A172 (cell line): ENCODE measurements around the gene SRD5A2. TPM values are rescaled to one million over a fixed set of nuclear protein-coding genes. Genes with fewer than 3 reads are reported as not detected.
A peak's percentile ranks its signal among the peaks of the same experiment; 100 is the strongest.
"Not testable (repeated sequence)": the region's sequence is repeated elsewhere in the genome, so short reads cannot be mapped to it uniquely, and the experiment has no call there.

Experiments used
- DNase-seq: peaks from one replicate; pipeline ENCODE4 v3.0.0-alpha.2; 2015; ENCODE audit warnings: low spot score
- total RNA-seq: library from RNA; depleted of rRNA; stranded (reverse); fragments of >200 nt; shearing (Covaris generic); gene quantifications from 2 replicates; pipeline ENCODE4 v1.2.3, GENCODE V29; 2014

The SRD5A2 gene
- total RNA-seq, 1 experiment from 2014 or later, result not detected

DNA sequence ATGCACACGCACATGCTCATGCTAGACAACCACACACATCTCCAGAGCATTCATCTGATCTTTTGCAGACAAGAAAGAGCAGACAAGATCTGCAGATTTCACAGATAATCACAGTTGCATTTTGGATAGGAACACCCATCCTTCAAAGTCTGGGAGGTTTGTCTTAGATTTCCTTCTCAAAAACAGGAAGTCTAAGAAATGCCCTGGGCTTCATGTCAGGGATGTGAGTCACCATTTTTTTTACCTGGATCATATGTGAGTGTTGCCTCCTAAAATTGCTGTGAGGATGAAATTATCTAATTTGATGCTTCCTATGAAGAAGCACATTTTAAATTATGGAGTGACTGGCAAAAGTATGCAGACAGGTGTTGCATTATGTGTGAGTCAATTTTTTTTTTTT is 46.1 kb downstream of the SRD5A2 start:
- no peak for DNase-seq

GRCh38 chr2:31533036-31533435 is 47.7 kb downstream of the SRD5A2 start:
- no peak for DNase-seq

- DNase-seq, result no peak
Observed at GRCh38 chr2:31531101-31531500, 49.6 kb downstream of the SRD5A2 start.

- no peak for DNase-seq
Observed at GRCh38 chr2:31529256-31529655, 51.5 kb downstream of the SRD5A2 start.

GRCh38 chr2:31528823-31529222 is 51.9 kb downstream of the SRD5A2 start:
- DNase-seq, result no peak

GRCh38 chr2:31526946-31527732 is 53.6 kb downstream of the SRD5A2 start:
- DNase-seq, result no peak

GRCh38 chr2:31525876-31526275 is 54.9 kb downstream of the SRD5A2 start:
- no peak for DNase-seq

DNA sequence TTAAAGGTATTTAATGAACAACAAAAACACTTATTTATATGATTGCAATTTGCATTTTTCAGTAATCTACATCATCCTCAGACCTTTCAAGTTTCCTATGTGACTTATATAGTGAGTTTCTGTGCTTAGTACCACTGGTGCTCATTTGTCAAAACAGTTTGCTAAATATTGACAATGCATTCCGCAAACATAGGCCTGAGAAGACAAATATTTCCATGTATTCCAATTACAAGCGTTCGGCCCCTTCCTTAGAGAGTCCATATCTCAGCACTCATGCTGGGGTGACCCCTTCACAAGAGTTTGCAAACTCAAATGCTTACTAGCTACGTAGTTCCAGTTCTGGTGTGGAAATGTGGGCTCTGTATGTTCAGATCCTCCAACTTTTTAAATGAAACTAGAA is 56.1 kb downstream of the SRD5A2 start:
- DNase-seq, result no peak

DNA sequence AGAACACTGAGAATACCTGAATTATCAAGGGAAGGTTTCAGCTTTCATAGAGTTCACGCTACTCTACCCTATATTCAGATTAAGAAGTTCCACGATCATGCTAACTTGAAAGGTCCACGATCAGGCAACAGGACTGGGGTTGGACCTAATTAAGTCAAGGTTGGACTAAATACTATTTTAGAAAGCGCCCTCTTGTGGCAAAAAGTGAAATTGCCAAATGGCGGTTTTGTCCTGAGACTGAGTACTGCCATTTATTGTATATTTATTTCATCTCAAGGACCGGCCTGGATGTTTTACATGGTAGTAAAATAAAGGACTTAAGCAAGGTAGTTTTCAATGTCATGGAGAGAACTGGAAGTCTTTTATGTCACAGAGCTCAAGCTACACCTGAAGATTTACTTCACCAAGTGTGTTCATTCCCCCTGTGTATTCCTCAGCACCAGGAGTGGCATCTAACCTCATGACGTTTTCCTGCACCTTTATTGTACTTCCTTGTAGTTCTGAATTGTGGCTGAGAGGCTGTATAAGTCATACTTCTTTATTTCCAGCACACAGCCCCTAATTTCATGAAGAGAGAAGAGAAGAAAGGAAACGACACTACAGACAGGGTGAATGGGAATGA is 56.8 kb downstream of the SRD5A2 start:
- peak; percentile 67 for DNase-seq

DNA sequence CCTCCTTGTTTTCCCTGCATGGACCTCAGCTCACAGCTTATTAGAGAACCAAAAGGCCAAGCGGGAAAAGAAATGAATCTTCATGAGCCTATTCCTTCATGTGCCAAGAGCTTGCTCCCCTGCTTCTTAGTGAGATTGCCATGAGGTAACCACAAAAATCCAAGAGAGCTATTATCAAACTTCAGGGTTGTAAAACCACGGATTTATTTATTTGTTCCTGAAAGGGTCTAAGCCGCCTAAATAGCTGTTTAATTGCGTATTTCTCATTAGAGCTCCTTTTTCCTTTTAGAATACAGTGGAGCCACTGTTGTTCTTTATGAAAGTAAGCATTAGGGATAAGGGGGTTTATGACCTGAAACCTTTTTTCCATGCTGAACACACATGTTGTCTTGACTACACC is 58.0 kb downstream of the SRD5A2 start:
- no peak for DNase-seq

DNA sequence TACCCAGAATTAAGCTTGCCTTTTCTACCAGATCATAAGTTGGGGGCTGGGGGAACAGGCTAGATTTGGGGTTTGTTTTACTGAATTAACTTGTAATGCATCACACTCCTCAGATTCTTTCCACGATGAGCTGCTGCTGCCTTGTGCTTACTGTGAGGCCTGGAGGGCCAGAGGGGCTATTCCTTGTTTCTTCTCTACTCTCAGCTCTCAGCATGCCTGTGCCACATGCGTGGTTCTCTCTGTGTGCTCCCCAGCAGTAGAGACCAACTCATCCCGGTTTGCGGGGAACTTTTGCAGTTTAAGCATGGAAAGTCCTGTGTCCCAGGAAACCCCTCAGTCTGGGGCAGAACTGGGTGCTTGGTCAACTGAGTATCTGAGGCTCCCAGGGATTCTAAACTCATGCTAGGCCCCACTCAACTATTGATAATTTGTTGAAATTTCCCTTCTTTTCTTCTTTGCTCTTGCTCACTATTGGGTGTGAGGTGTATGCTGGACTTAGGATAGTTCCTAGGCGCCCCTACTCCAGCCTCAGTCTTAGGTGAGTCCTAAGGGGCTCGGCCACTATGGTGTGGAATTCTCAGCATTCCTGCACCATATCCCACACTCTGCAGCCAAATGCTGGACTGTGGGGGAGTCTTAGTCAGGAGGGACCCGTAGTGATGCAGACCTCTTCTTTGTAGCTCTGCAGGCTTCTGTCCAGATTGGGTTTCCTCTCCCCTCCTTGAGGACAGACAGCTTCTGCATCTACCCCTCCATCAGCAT is 63.1 kb downstream of the SRD5A2 start:
- no peak for DNase-seq

- DNase-seq, result no peak
Observed at GRCh38 chr2:31515586-31515985, 65.2 kb downstream of the SRD5A2 start.

GRCh38 chr2:31513553-31513952 is 67.2 kb downstream of the SRD5A2 start:
- DNase-seq, result no peak

- no peak for DNase-seq
Observed at GRCh38 chr2:31511376-31511775, 69.4 kb downstream of the SRD5A2 start.

DNA sequence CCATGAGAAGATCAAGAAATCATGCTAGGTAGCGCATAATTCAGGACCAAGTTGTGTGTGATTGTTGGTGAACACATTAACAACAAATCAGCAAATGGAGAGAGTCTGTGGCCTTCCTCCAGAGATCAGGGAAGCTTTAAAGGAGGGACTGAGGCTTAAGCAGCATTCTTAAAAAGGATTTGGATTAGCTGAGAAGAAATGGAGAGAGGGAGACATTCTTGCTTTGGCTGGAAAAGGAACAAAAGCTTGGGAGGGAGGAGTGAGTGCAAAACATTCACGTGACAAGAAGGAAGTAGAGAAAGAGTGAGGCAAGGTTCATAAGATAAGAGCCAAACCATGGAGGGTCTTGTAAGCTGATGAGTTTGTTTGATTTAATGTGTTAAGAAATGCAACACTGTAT is 75.6 kb downstream of the SRD5A2 start:
- DNase-seq, result no peak

DNA sequence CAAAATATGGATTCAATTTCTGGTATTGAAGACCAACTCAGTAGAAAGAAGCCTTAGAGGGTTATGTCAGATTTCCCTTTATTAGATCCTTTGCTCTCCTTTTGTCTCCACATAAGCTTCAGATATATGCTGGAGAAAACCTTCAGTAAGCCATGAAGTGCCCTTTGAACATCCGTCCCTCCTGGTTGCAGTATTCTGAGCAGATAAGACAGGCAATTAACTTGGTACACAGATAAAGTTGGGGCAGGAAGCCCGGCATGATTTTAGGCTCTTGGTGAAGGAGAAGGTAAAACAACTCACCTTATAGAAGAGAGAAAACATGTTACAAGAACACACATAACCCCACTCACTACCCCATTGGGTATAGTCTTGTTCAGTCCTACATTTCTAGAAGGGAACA is 76.4 kb downstream of the SRD5A2 start:
- DNase-seq, result no peak

DNA sequence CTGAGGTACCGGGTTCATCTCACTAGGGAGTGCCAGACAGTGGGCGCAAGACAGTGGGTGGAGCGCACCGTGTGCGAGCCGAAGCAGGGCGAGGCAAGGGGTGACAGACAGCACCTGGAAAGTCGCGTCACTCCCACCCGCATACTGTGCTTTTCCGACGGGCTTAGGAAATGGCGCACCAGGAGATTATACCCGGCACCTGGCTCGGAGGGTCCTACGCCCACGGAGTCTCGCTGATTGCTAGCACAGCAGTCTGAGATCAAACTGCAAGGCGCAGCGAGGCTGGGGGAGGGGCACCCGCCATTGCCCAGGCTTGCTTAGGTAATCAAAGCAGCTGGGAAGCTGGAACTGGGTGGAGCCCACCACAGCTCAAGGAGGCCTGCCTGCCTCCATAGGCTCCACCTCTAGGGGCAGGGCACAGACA is 84.3 kb downstream of the SRD5A2 start:
- DNase-seq, result not testable (repeated sequence)

- DNase-seq, result peak; percentile 16
Observed at GRCh38 chr2:31489339-31489738, 91.4 kb downstream of the SRD5A2 start.

- DNase-seq, result no peak
Observed at GRCh38 chr2:31483246-31483645, 97.5 kb downstream of the SRD5A2 start.

DNA sequence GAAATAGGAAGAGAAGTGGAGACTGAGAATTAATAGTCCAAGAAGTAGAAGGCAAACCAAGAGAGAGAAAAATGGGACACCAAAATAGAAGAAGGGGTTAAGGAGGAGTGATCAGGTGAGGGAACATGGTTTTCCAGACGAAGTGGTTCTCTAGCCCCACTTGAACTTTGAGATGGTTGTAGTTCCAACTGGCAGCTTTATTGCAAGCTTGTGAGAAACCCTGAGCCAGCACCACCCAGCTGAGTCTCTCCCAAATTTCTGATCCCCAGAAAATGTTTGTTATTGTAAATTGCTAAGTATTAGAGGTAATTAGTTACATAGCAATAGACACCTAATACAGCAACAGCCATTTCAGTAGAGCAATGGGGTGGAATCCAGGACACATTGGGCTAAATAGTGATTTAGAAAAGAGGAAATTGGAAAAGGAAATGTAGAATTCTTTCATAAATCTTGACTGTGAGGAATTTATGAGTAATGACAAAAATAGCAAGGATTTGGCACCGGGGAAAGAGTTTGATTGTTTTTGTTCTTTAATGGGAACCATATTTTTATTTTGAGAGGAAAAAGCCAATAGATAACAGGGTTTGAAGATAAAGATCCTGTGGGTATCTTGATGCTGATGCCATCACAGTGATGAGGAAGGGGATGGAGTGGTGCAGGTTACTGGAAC is 104.1 kb downstream of the SRD5A2 start:
- DNase-seq, result no peak

DNA sequence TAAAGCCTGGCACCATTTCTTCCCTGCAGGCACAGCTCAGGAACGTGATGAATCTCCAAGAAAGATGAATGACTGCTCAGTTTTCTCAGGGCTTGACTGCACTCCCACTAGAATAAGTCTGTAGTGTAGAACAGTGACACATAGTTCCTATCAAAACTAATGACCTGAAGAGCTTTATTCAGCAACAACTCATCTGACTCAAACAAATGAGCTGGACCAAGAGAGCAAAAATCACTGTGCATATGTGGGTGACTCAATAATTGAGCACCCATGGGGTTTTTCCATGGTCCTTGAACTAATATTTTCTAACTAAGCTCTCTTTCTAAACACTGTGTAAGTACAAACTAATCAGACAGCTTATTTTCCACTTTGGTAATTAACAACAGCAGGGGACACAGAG is 105.0 kb downstream of the SRD5A2 start:
- DNase-seq, result no peak

GRCh38 chr2:31474296-31474695 is 106.4 kb downstream of the SRD5A2 start:
- no peak for DNase-seq
